Parathyroid adenoma (tissue), 2 donors: Measurements from ENCODE around the gene TMEM132C.

Experiments
- H2AFZ ChIP-seq: fragments of 300-600 bp; sonication (generic); one replicate; pipeline ENCODE4 v1.7.0; 2017; ENCODE audit warnings: antibody characterized with exemption, mild to moderate bottlenecking
- H3K27ac ChIP-seq: fragments of 300-600 bp; sonication (generic); one replicate; pipeline ENCODE4 v1.7.0; 2017
- H3K27me3 ChIP-seq: fragments of 300-600 bp; sonication (generic); one replicate; pipeline ENCODE4 v1.7.0; 2017; ENCODE audit warnings: low read length; ENCODE audit not compliant: control insufficient read depth, insufficient read depth
- H3K36me3 ChIP-seq: fragments of 300-600 bp; sonication (generic); one replicate; pipeline ENCODE4 v1.7.0; 2017; ENCODE audit warnings: low read length; ENCODE audit not compliant: control insufficient read depth, insufficient read depth
- H3K4me1 ChIP-seq: fragments of 300-600 bp; sonication (generic); one replicate; pipeline ENCODE4 v1.7.0; 2017; ENCODE audit warnings: control low read depth
- H3K4me2 ChIP-seq: fragments of 300-600 bp; sonication (generic); one replicate; pipeline ENCODE4 v1.7.0; 2017; ENCODE audit warnings: low read length
- H3K4me3 ChIP-seq: fragments of 300-600 bp; sonication (generic); one replicate; pipeline ENCODE4 v1.7.0; 2017; ENCODE audit warnings: low read depth, low read length
- H3K79me2 ChIP-seq: fragments of 300-600 bp; sonication (generic); one replicate; pipeline ENCODE4 v1.7.0; 2017; ENCODE audit warnings: control low read depth
- H3K9ac ChIP-seq: fragments of 300-600 bp; sonication (generic); one replicate; pipeline ENCODE4 v1.7.0; 2017; ENCODE audit warnings: mild to moderate bottlenecking
- H3K9me3 ChIP-seq: fragments of 300-600 bp; sonication (generic); one replicate; pipeline ENCODE4 v1.7.0; 2017; ENCODE audit warnings: low read length; ENCODE audit not compliant: control insufficient read depth
- TF ChIP-seq, protein P1 (sequence below): fragments of 300-600 bp; sonication (generic); IDR thresholded peaks from one replicate; pipeline ENCODE4 v1.7.0; 2017; ENCODE audit warnings: antibody characterized with exemption, mild to moderate bottlenecking
- donor health status: primary hyperparathyroidism.

The TMEM132C gene

GRCh38 chr12:128258866-128259555 is 8.0 kb upstream of the TMEM132C start:
- H3K9me3 ChIP-seq, result no peaks in the 10 kb centered on the region
- H3K79me2 ChIP-seq, result no peaks in the 10 kb centered on the region
- no peaks in the 10 kb centered on the region for H3K27me3 ChIP-seq
- no peaks in the 10 kb centered on the region for H3K36me3 ChIP-seq
- H3K27ac ChIP-seq, result no peak overlapping the region
- TF ChIP-seq, protein P1, sequence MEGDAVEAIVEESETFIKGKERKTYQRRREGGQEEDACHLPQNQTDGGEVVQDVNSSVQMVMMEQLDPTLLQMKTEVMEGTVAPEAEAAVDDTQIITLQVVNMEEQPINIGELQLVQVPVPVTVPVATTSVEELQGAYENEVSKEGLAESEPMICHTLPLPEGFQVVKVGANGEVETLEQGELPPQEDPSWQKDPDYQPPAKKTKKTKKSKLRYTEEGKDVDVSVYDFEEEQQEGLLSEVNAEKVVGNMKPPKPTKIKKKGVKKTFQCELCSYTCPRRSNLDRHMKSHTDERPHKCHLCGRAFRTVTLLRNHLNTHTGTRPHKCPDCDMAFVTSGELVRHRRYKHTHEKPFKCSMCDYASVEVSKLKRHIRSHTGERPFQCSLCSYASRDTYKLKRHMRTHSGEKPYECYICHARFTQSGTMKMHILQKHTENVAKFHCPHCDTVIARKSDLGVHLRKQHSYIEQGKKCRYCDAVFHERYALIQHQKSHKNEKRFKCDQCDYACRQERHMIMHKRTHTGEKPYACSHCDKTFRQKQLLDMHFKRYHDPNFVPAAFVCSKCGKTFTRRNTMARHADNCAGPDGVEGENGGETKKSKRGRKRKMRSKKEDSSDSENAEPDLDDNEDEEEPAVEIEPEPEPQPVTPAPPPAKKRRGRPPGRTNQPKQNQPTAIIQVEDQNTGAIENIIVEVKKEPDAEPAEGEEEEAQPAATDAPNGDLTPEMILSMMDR, result no peak
- H3K4me1 ChIP-seq, result no peaks in the 10 kb centered on the region
- no peak overlapping the region for H3K4me3 ChIP-seq
- no peak overlapping the region for H3K4me2 ChIP-seq
- no peak overlapping the region for H3K9ac ChIP-seq
- H2AFZ ChIP-seq, result no peak overlapping the region

DNA sequence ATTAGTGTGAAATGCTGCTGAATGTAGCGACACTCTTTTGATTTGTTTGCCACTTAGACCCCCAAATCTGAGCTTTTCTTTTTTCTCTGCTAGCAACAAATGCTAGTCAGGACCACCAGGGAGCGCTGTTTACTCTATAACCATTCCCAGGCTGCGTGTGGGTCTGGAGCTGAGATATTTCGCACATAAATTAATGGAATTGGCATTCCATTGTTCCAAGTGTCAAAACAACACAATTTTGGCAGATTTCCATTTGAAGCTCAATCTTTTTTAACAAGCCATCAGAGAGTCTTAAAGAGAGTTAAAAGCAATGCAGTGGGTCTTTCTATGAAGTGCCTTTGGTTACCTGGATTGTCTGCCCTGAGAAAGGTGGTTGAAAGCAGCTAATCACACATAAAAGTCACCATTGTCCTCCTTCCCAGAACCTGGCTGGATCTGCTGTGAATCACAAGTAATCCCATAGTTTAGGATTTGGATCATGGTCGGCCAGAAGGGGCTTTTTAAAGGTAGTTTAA is 7.4 kb upstream of the TMEM132C start:
- Histone ChIP-seq H3K27ac (no peak overlapping the region), H3K36me3 (no peaks in the 10 kb centered on the region), H3K4me2 (no peak overlapping the region), H3K9me3 (no peaks in the 10 kb centered on the region), H3K9ac (no peak overlapping the region), H3K4me3 (no peak overlapping the region), H2AFZ (no peak overlapping the region), H3K4me1 (no peaks in the 10 kb centered on the region), H3K79me2 (no peaks in the 10 kb centered on the region), H3K27me3 (no peaks in the 10 kb centered on the region)
- TF ChIP-seq, protein P1, result peak; percentile 78

DNA sequence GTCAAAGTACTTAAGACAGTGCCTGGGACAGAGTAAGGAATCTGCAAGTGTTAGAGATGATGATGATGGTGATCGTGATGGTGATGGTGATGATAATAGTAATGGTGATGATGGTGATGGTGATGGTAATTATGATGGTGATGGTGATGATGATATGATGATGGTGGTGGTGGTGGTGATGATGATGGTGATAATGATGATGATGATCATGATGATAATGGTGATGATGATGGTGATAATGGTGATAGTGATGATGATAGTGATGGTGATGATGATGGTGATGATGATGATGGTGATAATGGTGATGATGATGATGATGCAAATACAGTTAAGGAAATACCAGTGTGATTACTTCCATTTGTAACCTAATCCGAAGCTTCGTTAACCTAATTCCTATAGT is 5.2 kb upstream of the TMEM132C start:
- Histone ChIP-seq H3K4me3 (no peak overlapping the region), H3K27ac (no peak overlapping the region), H3K79me2 (no peaks in the 10 kb centered on the region), H3K36me3 (no peaks in the 10 kb centered on the region), H3K4me1 (no peaks in the 10 kb centered on the region), H3K27me3 (no peaks in the 10 kb centered on the region), H3K9me3 (no peaks in the 10 kb centered on the region), H3K4me2 (no peak overlapping the region), H3K9ac (no peak overlapping the region), H2AFZ (no peak overlapping the region)
- TF ChIP-seq, protein P1, result no peak

- Histone ChIP-seq H3K4me1 (no peaks in the 10 kb centered on the region), H3K27ac (no peak overlapping the region), H3K79me2 (no peaks in the 10 kb centered on the region), H2AFZ (no peak overlapping the region), H3K4me3 (no peak overlapping the region), H3K36me3 (no peaks in the 10 kb centered on the region), H3K27me3 (peaks cover 4% of the 10 kb centered on the region), H3K4me2 (no peak overlapping the region), H3K9me3 (no peaks in the 10 kb centered on the region), H3K9ac (no peak overlapping the region)
- TF ChIP-seq, protein P1, result no peak
These were observed 1.4 kb upstream of the TMEM132C start for GRCh38 chr12:128265566-128265965.

GRCh38 chr12:128266086-128266485 is 884 bp upstream of the TMEM132C start:
- H3K27me3 ChIP-seq, result peaks cover 4% of the 10 kb centered on the region
- peak overlapping the region; percentile 0 for H3K4me2 ChIP-seq
- TF ChIP-seq, protein P1, result no peak
- H3K4me3 ChIP-seq, result no peak overlapping the region
- H3K79me2 ChIP-seq, result no peaks in the 10 kb centered on the region
- no peak overlapping the region for H3K27ac ChIP-seq
- H3K9ac ChIP-seq, result no peak overlapping the region
- no peaks in the 10 kb centered on the region for H3K9me3 ChIP-seq
- no peak overlapping the region for H2AFZ ChIP-seq
- H3K4me1 ChIP-seq, result no peaks in the 10 kb centered on the region
- no peaks in the 10 kb centered on the region for H3K36me3 ChIP-seq
